Activated CD4-positive, alpha-beta memory T cell treated with anti-CD3 and anti-CD28 coated beads, Interleukin-2, amount 10 ng/mL, durations not matched to agents 7 days and 5 days (primary cell): Measurements from ENCODE around the gene PAN2. TPM values are rescaled to one million over a fixed set of nuclear protein-coding genes. Genes with fewer than 3 reads are reported as not detected.
"Not testable (repeated sequence)": the region's sequence is repeated elsewhere in the genome, so short reads cannot be mapped to it uniquely, and the experiment has no call there.

Experiments
- CTCF ChIA-PET: fragments of 350-600 bp; sonication (Branson Sonifier 250); formaldehyde crosslinking; loops from one replicate; lab custom pipeline; 2021; ENCODE audit warnings: antibody characterized with exemption, inconsistent platforms; lab: Charles Lee
- POLR2A ChIA-PET: fragments of 350-600 bp; sonication (Branson Sonifier 250); formaldehyde crosslinking; loops from one replicate; lab custom pipeline; 2021; ENCODE audit warnings: antibody characterized with exemption; lab: Charles Lee
- DNase-seq: peaks from one replicate; pipeline ENCODE4 v3.0.0-alpha.2; 2020
- H3K27ac Mint-ChIP-seq: one replicate; pipeline ENCODE4 v1.8.0; 2021; ENCODE audit warnings: mild to moderate bottlenecking, mixed read lengths
- H3K27me3 Mint-ChIP-seq: one replicate; pipeline ENCODE4 v1.8.0; 2021; ENCODE audit warnings: mixed read lengths
- H3K36me3 Mint-ChIP-seq: one replicate; pipeline ENCODE4 v1.8.0; 2021; ENCODE audit warnings: low read depth, mixed read lengths
- H3K4me1 Mint-ChIP-seq: one replicate; pipeline ENCODE4 v1.8.0; 2021; ENCODE audit warnings: mixed read lengths
- H3K4me3 Mint-ChIP-seq: one replicate; pipeline ENCODE4 v1.8.0; 2021; ENCODE audit warnings: mild to moderate bottlenecking, mixed read lengths
- H3K9me3 Mint-ChIP-seq: one replicate; pipeline ENCODE4 v1.8.0; 2021; ENCODE audit warnings: mixed read lengths
- total RNA-seq, 2 experiments: library from RNA; stranded (reverse); gene quantifications; one replicate each; pipeline ENCODE4 v1.2.3, GENCODE V29; 2021

The PAN2 gene
- total RNA-seq, 2 experiments from 2014 or later: 61.3 to 64.2 TPM

- POLR2A ChIA-PET: interaction anchor here (1.1 to 3.9 kb wide), 6 partner anchors 10 to 197 kb away, joined by 3 to 35 read pairs (median 7); partner anchors contain the start of genes COQ10A, IL23A and PA2G4
- H3K4me1 Mint-ChIP-seq: peaks cover 50% of the 10 kb centered on the region
- H3K9me3 Mint-ChIP-seq: no peaks in the 10 kb centered on the region
- CTCF ChIA-PET: interaction anchor here (0.6 to 1.6 kb wide), 8 partner anchors 20 to 976 kb away, joined by 3 to 6 read pairs (median 4); partner anchors contain the start of genes ANKRD52, COQ10A and SMARCC2
- H3K27me3 Mint-ChIP-seq: no peaks in the 10 kb centered on the region
- H3K36me3 Mint-ChIP-seq: peaks cover 29% of the 10 kb centered on the region
- peak overlapping the region; percentile 95 for H3K4me3 Mint-ChIP-seq
- H3K27ac Mint-ChIP-seq: peak overlapping the region; percentile 84
- DNase-seq: no peak
Observed at GRCh38 chr12:56300644-56301464, 32.9 kb downstream of the PAN2 start.

GRCh38 chr12:56299853-56300643 is 33.8 kb downstream of the PAN2 start, which contains the start of gene CS:
CS (minus strand) TSS chr12:56300330; CDS start chr12:56300201, 129 bp downstream.
- H3K27ac Mint-ChIP-seq: peak within 1 kb of the TSS; percentile 84
- ChIA-PET POLR2A (interaction anchor here (0.6 to 3.9 kb wide), 18 partner anchors 10 to 470 kb away, joined by 3 to 35 read pairs (median 4); partner anchors contain the start of genes BAZ2A, COQ10A, IL23A and PA2G4), CTCF (interaction anchor here (0.8 to 1.6 kb wide), 7 partner anchors 10 to 150 kb away, joined by 3 to 6 read pairs (median 4); partner anchors contain the start of genes ANKRD52, COQ10A, RNF41 and SMARCC2)
- H3K9me3 Mint-ChIP-seq: no peaks in the 10 kb centered on the region
- H3K4me1 Mint-ChIP-seq: peaks cover 50% of the 10 kb centered on the region
- H3K36me3 Mint-ChIP-seq: peaks cover 26% of the 10 kb centered on the region
- H3K4me3 Mint-ChIP-seq: peak within 1 kb of the TSS; percentile 95
- no peaks in the 10 kb centered on the region for H3K27me3 Mint-ChIP-seq
- DNase-seq: peak; percentile 99

- peaks cover 23% of the 10 kb centered on the region for H3K36me3 Mint-ChIP-seq
- H3K9me3 Mint-ChIP-seq: no peaks in the 10 kb centered on the region
- H3K4me1 Mint-ChIP-seq: peaks cover 51% of the 10 kb centered on the region
- H3K27ac Mint-ChIP-seq: peak overlapping the region; percentile 84
- peak; percentile 35 for DNase-seq
- ChIA-PET CTCF (interaction anchor here (0.6 to 1.6 kb wide), 8 partner anchors 9 to 1301 kb away, joined by 3 to 6 read pairs (median 3); partner anchors contain the start of genes ANKRD52, COQ10A and RNF41), POLR2A (interaction anchor here (0.6 to 3.9 kb wide), 21 partner anchors 11 to 469 kb away, joined by 3 to 35 read pairs (median 3); partner anchors contain the start of genes BAZ2A, COQ10A, IL23A and MYL6B)
- H3K27me3 Mint-ChIP-seq: no peaks in the 10 kb centered on the region
- peak overlapping the region; percentile 95 for H3K4me3 Mint-ChIP-seq
Observed at GRCh38 chr12:56299308-56299852, 34.4 kb downstream of the PAN2 start.

GRCh38 chr12:56298828-56299227 is 35.0 kb downstream of the PAN2 start:
- Mint-ChIP-seq H3K4me1 (peaks cover 51% of the 10 kb centered on the region), H3K36me3 (peaks cover 25% of the 10 kb centered on the region), H3K27ac (peak overlapping the region; percentile 84), H3K27me3 (no peaks in the 10 kb centered on the region), H3K9me3 (no peaks in the 10 kb centered on the region), H3K4me3 (peak overlapping the region; percentile 95)
- DNase-seq: no peak
- ChIA-PET CTCF (interaction anchor here (0.6 to 1.6 kb wide), 6 partner anchors 9 to 1301 kb away, joined by 3 to 5 read pairs (median 3); partner anchors contain the start of gene RNF41), POLR2A (interaction anchor here (0.6 to 3.9 kb wide), 20 partner anchors 12 to 469 kb away, joined by 3 to 35 read pairs (median 4); partner anchors contain the start of genes BAZ2A, COQ10A, MYL6B and PA2G4)

- Mint-ChIP-seq H3K4me1 (peaks cover 54% of the 10 kb centered on the region), H3K36me3 (peaks cover 32% of the 10 kb centered on the region), H3K4me3 (no peak overlapping the region), H3K27ac (peak overlapping the region; percentile 31), H3K27me3 (no peaks in the 10 kb centered on the region), H3K9me3 (no peaks in the 10 kb centered on the region)
- ChIA-PET POLR2A (interaction anchor here (2.3 kb wide), 1 partner anchor 36 kb away, joined by 17 read pairs; the partner anchor contains the start of gene PAN2), CTCF (no interaction called here)
- no peak for DNase-seq
Observed at GRCh38 chr12:56297400-56297799, 36.4 kb downstream of the PAN2 start.

- Mint-ChIP-seq H3K27ac (no peak overlapping the region), H3K27me3 (no peaks in the 10 kb centered on the region), H3K4me1 (peaks cover 50% of the 10 kb centered on the region), H3K4me3 (no peak overlapping the region), H3K9me3 (no peaks in the 10 kb centered on the region), H3K36me3 (peaks cover 34% of the 10 kb centered on the region)
- POLR2A ChIA-PET: no interaction called here
- CTCF ChIA-PET: no interaction called here
- DNase-seq: no peak
Observed at GRCh38 chr12:56296295-56296694, 37.5 kb downstream of the PAN2 start.

- H3K9me3 Mint-ChIP-seq: no peaks in the 10 kb centered on the region
- ChIA-PET POLR2A (no interaction called here), CTCF (interaction anchor here (0.7 to 1.8 kb wide), 2 partner anchors 34 to 170 kb away, joined by 3 to 5 read pairs; no protein-coding TSS in a partner anchor)
- no peak overlapping the region for H3K27ac Mint-ChIP-seq
- H3K27me3 Mint-ChIP-seq: no peaks in the 10 kb centered on the region
- H3K36me3 Mint-ChIP-seq: peaks cover 48% of the 10 kb centered on the region
- no peak for DNase-seq
- H3K4me3 Mint-ChIP-seq: no peak overlapping the region
- peaks cover 52% of the 10 kb centered on the region for H3K4me1 Mint-ChIP-seq
Observed at GRCh38 chr12:56293795-56294194, 40.0 kb downstream of the PAN2 start.

GRCh38 chr12:56288705-56289387 is 45.0 kb downstream of the PAN2 start:
- ChIA-PET CTCF (interaction anchor here (0.7 to 1.7 kb wide), 3 partner anchors 10 to 403 kb away, joined by 3 to 5 read pairs (median 3); no protein-coding TSS in a partner anchor), POLR2A (no interaction called here)
- Mint-ChIP-seq H3K4me3 (no peak overlapping the region), H3K27ac (peak overlapping the region; percentile 62), H3K4me1 (peaks cover 31% of the 10 kb centered on the region), H3K36me3 (peaks cover 41% of the 10 kb centered on the region), H3K27me3 (no peaks in the 10 kb centered on the region), H3K9me3 (no peaks in the 10 kb centered on the region)
- no peak for DNase-seq

- Mint-ChIP-seq H3K4me3 (no peak overlapping the region), H3K36me3 (peaks cover 54% of the 10 kb centered on the region), H3K27me3 (no peaks in the 10 kb centered on the region), H3K9me3 (no peaks in the 10 kb centered on the region), H3K4me1 (peaks cover 21% of the 10 kb centered on the region), H3K27ac (no peak overlapping the region)
- no peak for DNase-seq
- CTCF ChIA-PET: interaction anchor here (2.0 kb wide), 1 partner anchor 178 kb away, joined by 7 read pairs; no protein-coding TSS in a partner anchor
- POLR2A ChIA-PET: interaction anchor here (1.1 kb wide), 1 partner anchor 182 kb away, joined by 3 read pairs; the partner anchor contains the start of gene SPRYD4
Observed at GRCh38 chr12:56286044-56286830, 47.6 kb downstream of the PAN2 start.

- H3K27ac Mint-ChIP-seq, H3K9me3 Mint-ChIP-seq, H3K27me3 Mint-ChIP-seq, DNase-seq, H3K4me3 Mint-ChIP-seq, POLR2A ChIA-PET: not testable (repeated sequence)
- peaks cover 54% of the 10 kb centered on the region for H3K36me3 Mint-ChIP-seq
- peaks cover 11% of the 10 kb centered on the region for H3K4me1 Mint-ChIP-seq
- CTCF ChIA-PET: interaction anchor here (0.6 to 0.7 kb wide), 2 partner anchors 81 to 288 kb away, joined by 4 to 5 read pairs; no protein-coding TSS in a partner anchor
Observed at GRCh38 chr12:56284263-56284662, 49.5 kb downstream of the PAN2 start.

GRCh38 chr12:56282579-56282978 is 51.2 kb downstream of the PAN2 start:
- no peak overlapping the region for H3K4me3 Mint-ChIP-seq
- H3K27me3 Mint-ChIP-seq: no peaks in the 10 kb centered on the region
- no peaks in the 10 kb centered on the region for H3K9me3 Mint-ChIP-seq
- DNase-seq: no peak
- CTCF ChIA-PET: no interaction called here
- H3K36me3 Mint-ChIP-seq: peaks cover 57% of the 10 kb centered on the region
- POLR2A ChIA-PET: interaction anchor here (1.0 to 1.5 kb wide), 2 partner anchors 15 to 16 kb away, joined by 3 read pairs; partner anchors contain the start of gene COQ10A
- peaks cover 4% of the 10 kb centered on the region for H3K4me1 Mint-ChIP-seq
- H3K27ac Mint-ChIP-seq: no peak overlapping the region
